ENCODE data around the gene PGLYRP4. TPM values are rescaled to one million over a fixed set of nuclear protein-coding genes. Genes with fewer than 3 reads are reported as not detected.

PGLYRP4 gene
- total RNA-seq, 2 donors from 2014 or later: not detected

DNA sequence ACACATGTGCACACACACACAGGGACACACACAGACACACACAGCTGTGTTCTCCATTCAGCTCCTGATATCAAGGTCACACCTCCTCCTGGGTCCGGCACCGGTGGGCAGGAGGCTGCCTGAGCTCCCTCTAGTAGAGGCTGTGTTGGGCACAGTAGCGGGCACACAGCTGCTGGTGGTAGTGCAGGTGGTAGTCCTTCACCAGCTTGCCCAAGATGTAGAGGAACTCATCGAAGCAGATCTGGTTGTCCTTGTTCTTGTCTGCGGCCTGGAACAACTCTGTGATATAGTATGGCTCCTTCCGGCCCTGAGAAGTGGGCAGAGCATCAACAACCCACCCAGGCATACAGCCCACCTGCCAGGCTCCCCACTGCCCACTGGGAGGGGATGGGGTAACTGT lies 47.8 kb upstream of the PGLYRP4 start:
- Mint-ChIP-seq H3K4me3 (no peak overlapping the region), H3K27ac (no peak overlapping the region), H3K9me3 (no peaks in the 10 kb centered on the region), H3K4me1 (no peaks in the 10 kb centered on the region), H3K27me3 (ENCODE audit: insufficient read depth) (peaks cover 3% of the 10 kb centered on the region), H3K36me3 (ENCODE audit: low read depth) (no peaks in the 10 kb centered on the region)
- 78 to 82% methylated on average over 3 to 6 of the region's 6 CpGs for WGBS, 2 experiments (ENCODE audit: insufficient coverage in 1 of 2, insufficient read length in 1 of 2)
- H3K4me1 ChIP-seq (ENCODE audit: control insufficient read depth, insufficient read depth, low read length): no peaks in the 10 kb centered on the region
- TF ChIP-seq, protein P1, sequence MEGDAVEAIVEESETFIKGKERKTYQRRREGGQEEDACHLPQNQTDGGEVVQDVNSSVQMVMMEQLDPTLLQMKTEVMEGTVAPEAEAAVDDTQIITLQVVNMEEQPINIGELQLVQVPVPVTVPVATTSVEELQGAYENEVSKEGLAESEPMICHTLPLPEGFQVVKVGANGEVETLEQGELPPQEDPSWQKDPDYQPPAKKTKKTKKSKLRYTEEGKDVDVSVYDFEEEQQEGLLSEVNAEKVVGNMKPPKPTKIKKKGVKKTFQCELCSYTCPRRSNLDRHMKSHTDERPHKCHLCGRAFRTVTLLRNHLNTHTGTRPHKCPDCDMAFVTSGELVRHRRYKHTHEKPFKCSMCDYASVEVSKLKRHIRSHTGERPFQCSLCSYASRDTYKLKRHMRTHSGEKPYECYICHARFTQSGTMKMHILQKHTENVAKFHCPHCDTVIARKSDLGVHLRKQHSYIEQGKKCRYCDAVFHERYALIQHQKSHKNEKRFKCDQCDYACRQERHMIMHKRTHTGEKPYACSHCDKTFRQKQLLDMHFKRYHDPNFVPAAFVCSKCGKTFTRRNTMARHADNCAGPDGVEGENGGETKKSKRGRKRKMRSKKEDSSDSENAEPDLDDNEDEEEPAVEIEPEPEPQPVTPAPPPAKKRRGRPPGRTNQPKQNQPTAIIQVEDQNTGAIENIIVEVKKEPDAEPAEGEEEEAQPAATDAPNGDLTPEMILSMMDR (conservative IDR thresholded peaks at IDR 0.05): no peak
- H3K9me3 ChIP-seq (ENCODE audit: control insufficient read depth, low read length): no peaks in the 10 kb centered on the region
- no peaks in the 10 kb centered on the region for H3K36me3 ChIP-seq (ENCODE audit: control insufficient read depth, insufficient read depth, low read length)
- no peak overlapping the region for H3K9ac ChIP-seq (ENCODE audit: extremely low read depth, low read length, poor library complexity, severe bottlenecking)
- H3K4me3 ChIP-seq (ENCODE audit: low read length): no peak overlapping the region
- no peaks in the 10 kb centered on the region for H3K27me3 ChIP-seq (ENCODE audit: control insufficient read depth, insufficient read depth, low read length, poor library complexity, severe bottlenecking)
- no peak for DNase-seq
- no peak overlapping the region for H3K27ac ChIP-seq (ENCODE audit: low read depth, low read length)

DNA sequence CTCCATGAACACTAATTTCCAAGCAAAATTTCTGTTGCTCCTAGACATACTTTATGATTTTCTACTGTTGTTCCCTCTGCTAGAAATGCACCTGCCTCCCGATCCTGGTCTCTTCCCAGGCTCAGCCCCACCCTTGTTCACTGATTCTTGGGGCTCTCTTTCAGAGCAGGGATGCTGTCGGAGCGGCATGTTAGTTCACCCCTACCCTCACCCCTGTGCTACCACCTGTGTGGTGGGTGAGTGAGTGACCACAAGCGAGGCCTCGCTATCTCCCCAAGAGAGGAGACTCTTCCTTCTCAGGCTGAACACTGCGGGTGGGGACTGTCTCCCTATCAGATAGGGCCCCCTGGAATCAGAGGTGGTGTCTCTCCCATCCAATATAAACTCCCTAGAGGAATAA lies 47.1 kb upstream of the PGLYRP4 start:
- 91 to 100% methylated on average over 2 to 6 of the region's 6 CpGs for WGBS, 2 experiments (ENCODE audit: insufficient coverage in 1 of 2, insufficient read length in 1 of 2)
- TF ChIP-seq, protein P1 (conservative IDR thresholded peaks at IDR 0.05): no peak
- Histone ChIP-seq H3K27ac (ENCODE audit: low read depth, low read length) (no peak overlapping the region), H3K4me3 (ENCODE audit: low read length) (no peak overlapping the region), H3K27me3 (ENCODE audit: control insufficient read depth, insufficient read depth, low read length, poor library complexity, severe bottlenecking) (no peaks in the 10 kb centered on the region), H3K9me3 (ENCODE audit: control insufficient read depth, low read length) (no peaks in the 10 kb centered on the region), H3K36me3 (ENCODE audit: control insufficient read depth, insufficient read depth, low read length) (no peaks in the 10 kb centered on the region), H3K4me1 (ENCODE audit: control insufficient read depth, insufficient read depth, low read length) (no peaks in the 10 kb centered on the region), H3K9ac (ENCODE audit: extremely low read depth, low read length, poor library complexity, severe bottlenecking) (no peak overlapping the region)
- DNase-seq: peak; percentile 20
- no peaks in the 10 kb centered on the region for H3K36me3 Mint-ChIP-seq (ENCODE audit: low read depth)
- no peaks in the 10 kb centered on the region for H3K4me1 Mint-ChIP-seq
- H3K9me3 Mint-ChIP-seq: no peaks in the 10 kb centered on the region
- no peak overlapping the region for H3K27ac Mint-ChIP-seq
- H3K27me3 Mint-ChIP-seq (ENCODE audit: insufficient read depth): peaks cover 5% of the 10 kb centered on the region
- H3K4me3 Mint-ChIP-seq: no peak overlapping the region

DNA sequence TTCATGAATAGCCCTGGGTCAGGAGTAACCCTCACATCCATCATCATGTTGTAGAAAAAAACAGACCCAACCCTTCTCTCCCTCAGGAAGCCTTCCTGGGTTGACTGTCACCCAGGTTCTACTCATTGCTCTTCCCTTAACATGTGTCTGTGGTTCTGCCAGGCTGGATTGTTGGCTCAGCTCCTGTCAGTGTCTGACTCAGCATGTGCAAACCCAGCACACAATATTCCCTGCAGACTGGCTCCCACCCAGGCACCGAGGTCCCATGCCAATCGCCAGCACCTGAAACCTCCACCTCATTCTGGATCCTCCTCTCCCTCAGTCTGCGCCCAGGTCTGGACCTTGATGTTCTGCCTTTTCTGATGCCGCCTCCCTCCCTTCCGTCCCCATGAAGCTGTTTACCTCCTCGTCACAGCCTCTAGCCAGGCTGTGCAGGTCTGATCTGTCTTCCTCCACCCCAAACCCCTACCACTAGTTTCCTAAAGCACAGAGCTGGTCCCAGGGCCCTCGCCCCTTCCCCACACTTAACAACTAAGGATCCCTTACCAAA lies 46.6 kb upstream of the PGLYRP4 start:
- H3K4me1 Mint-ChIP-seq: no peaks in the 10 kb centered on the region
- H3K36me3 Mint-ChIP-seq (ENCODE audit: low read depth): no peaks in the 10 kb centered on the region
- Histone ChIP-seq H3K4me3 (ENCODE audit: low read length) (no peak overlapping the region), H3K36me3 (ENCODE audit: control insufficient read depth, insufficient read depth, low read length) (no peaks in the 10 kb centered on the region), H3K9ac (ENCODE audit: extremely low read depth, low read length, poor library complexity, severe bottlenecking) (no peak overlapping the region), H3K27me3 (ENCODE audit: control insufficient read depth, insufficient read depth, low read length, poor library complexity, severe bottlenecking) (no peaks in the 10 kb centered on the region), H3K4me1 (ENCODE audit: control insufficient read depth, insufficient read depth, low read length) (no peaks in the 10 kb centered on the region), H3K9me3 (ENCODE audit: control insufficient read depth, low read length) (no peaks in the 10 kb centered on the region), H3K27ac (ENCODE audit: low read depth, low read length) (no peak overlapping the region)
- no peak overlapping the region for H3K27ac Mint-ChIP-seq
- H3K9me3 Mint-ChIP-seq: no peaks in the 10 kb centered on the region
- TF ChIP-seq, protein P1 (conservative IDR thresholded peaks at IDR 0.05): no peak
- peaks cover 7% of the 10 kb centered on the region for H3K27me3 Mint-ChIP-seq (ENCODE audit: insufficient read depth)
- WGBS, 2 experiments (ENCODE audit: insufficient coverage in 1 of 2, insufficient read length in 1 of 2): 82 to 98% methylated on average over 6 to 7 of the region's 7 CpGs
- peak; percentile 31 for DNase-seq
- no peak overlapping the region for H3K4me3 Mint-ChIP-seq

Measured in endodermal cell (in vitro differentiated cells).